Activated naive CD4-positive, alpha-beta T cell (primary cell): ENCODE data around the gene CACNA1E.

Experiments
- DNase-seq, 4 experiments: peaks; one replicate each; lab custom pipeline; 2025; lab: John Stamatoyannopoulos, UW

CACNA1E gene

GRCh38 chr1:181635110-181635509 lies 151.8 kb downstream of the CACNA1E start:
- DNase-seq, result no peak

- no peak for DNase-seq
These were observed 154.7 kb downstream of the CACNA1E start for GRCh38 chr1:181637998-181638397.

- DNase-seq, result no peak
These were observed 157.6 kb downstream of the CACNA1E start for GRCh38 chr1:181640956-181641355.

- DNase-seq, result no peak
These were observed 160.3 kb downstream of the CACNA1E start for GRCh38 chr1:181643631-181644030.

- DNase-seq, result no peak
These were observed 161.9 kb downstream of the CACNA1E start for GRCh38 chr1:181645171-181645570.

- no peak for DNase-seq
These were observed 163.4 kb downstream of the CACNA1E start for GRCh38 chr1:181646710-181647109.

GRCh38 chr1:181647314-181648035 lies 164.2 kb downstream of the CACNA1E start:
- DNase-seq, result no peak

- DNase-seq, result no peak
These were observed 168.0 kb downstream of the CACNA1E start for GRCh38 chr1:181651276-181651675.

GRCh38 chr1:181655756-181656155 lies 172.4 kb downstream of the CACNA1E start:
- no peak for DNase-seq

- DNase-seq, result no peak
These were observed 173.2 kb downstream of the CACNA1E start for GRCh38 chr1:181656491-181656890.

GRCh38 chr1:181658581-181658980 lies 175.3 kb downstream of the CACNA1E start:
- no peak for DNase-seq

- no peak for DNase-seq
These were observed 176.1 kb downstream of the CACNA1E start for GRCh38 chr1:181659321-181659957.

- DNase-seq, result no peak
These were observed 177.3 kb downstream of the CACNA1E start for GRCh38 chr1:181660621-181661020.

- DNase-seq, result no peak
These were observed 178.3 kb downstream of the CACNA1E start for GRCh38 chr1:181661569-181661968.

- no peak for DNase-seq
These were observed 179.3 kb downstream of the CACNA1E start for GRCh38 chr1:181662606-181663005.

- DNase-seq, result no peak
These were observed 181.2 kb downstream of the CACNA1E start for GRCh38 chr1:181664543-181664942.

- no peak for DNase-seq
These were observed 185.9 kb downstream of the CACNA1E start for GRCh38 chr1:181669246-181669645.

GRCh38 chr1:181674617-181675016 lies 191.3 kb downstream of the CACNA1E start:
- DNase-seq, result no peak

- DNase-seq, result no peak
These were observed 192.0 kb downstream of the CACNA1E start for GRCh38 chr1:181675091-181675917.

GRCh38 chr1:181675918-181676190 lies 192.5 kb downstream of the CACNA1E start:
- DNase-seq, result no peak

GRCh38 chr1:181676269-181676668 lies 193.0 kb downstream of the CACNA1E start:
- no peak for DNase-seq

GRCh38 chr1:181680332-181680731 lies 197.0 kb downstream of the CACNA1E start:
- no peak for DNase-seq

GRCh38 chr1:181680871-181681270 lies 197.6 kb downstream of the CACNA1E start:
- DNase-seq, result no peak
